Muscle of arm (tissue), 12 donors: ENCODE results near the gene KASH5. TPM values are rescaled to one million over a fixed set of nuclear protein-coding genes. Genes with fewer than 3 reads are reported as not detected.
"Not testable (repeated sequence)": the region's sequence is repeated elsewhere in the genome, so short reads cannot be mapped to it uniquely, and the experiment has no call there.

Source experiments
- DNase-seq: peaks from one replicate; pipeline ENCODE4 v3.0.0-alpha.2; 2013
- polyA plus RNA-seq, 12 donors: library from polyadenylated mRNA; unstranded; fragments of 120-200 nt; gene quantifications; one replicate each; pipeline ENCODE4 v1.2.1, GENCODE V29; 2013; ENCODE audit not compliant: insufficient read length in 12 of 12

Gene KASH5
- polyA plus RNA-seq, 12 donors = 0.26 TPM; not detected in 11

- peak; percentile 95 for DNase-seq
Measured at GRCh38 chr19:49361438-49362047, 26.5 kb upstream of the KASH5 start.

DNA sequence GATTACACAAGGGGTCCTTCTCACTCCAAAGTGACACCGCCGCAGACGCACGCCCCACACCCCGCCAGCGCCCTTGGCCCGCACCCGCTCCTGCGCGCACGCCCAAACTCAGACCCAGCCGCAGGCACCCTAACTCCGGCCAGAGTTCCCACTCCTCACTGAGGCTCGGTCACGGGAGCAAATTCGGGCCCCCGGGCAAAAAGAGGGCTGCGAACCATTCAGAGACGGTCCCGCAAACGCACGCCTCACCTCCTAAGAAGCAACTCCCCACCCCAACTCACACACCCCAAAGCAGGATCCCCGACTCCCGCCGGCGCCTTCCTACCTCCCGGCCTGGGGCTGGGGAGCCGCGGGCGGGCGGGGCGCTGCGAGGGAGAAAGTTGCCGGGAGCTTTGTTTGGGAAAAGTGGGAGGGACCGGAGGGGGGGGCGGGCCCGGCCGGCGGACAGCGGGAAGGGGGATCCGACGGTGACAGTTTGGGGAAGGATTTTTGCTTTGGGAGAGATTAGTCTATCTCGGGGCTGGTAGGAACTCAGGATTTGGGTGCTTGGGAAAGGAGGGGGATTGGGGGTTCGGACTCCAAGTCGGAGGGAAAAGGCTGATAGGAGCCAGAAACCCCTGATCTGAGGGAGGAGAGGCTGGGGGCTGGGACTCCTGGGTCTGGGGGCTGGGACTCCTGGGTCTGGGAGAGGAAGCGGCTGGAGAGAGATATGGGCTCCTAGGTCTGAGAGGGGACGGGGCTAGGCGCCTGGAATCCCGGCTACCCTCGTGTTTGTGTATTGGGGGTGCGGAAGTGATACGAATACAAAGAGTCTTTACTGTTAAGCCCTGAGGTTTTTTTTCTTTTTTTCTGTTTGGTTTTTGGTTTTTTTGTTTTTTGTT is 25.8 kb upstream of the KASH5 start, which contains the start of gene TEAD2:
TSS of gene TEAD2 (minus strand) at position 369 of the 881 bp plus-strand sequence. CDS start 2,341 bp downstream, outside the sequence.
- peak; percentile 86 for DNase-seq

DNA sequence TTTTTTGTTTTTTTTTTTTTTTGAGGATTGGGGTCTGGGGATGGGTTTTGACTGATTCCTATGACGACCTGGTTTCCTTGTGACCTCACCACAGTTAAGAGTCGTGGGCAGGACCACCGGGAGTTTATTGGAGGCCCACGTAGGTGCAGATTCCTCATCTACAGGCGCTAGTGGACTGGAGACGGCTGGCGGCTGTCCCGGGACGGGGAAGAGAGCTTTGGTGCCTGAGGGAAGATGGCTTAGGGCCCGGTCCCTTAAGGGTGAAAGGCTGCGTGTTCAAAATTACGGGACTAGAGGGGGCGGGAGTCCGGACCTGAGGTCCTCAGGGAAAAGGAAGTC is 25.2 kb upstream of the KASH5 start:
- DNase-seq = no peak

GRCh38 chr19:49363268-49364082 is 24.6 kb upstream of the KASH5 start, which contains the start of gene DKKL1:
Gene DKKL1 (plus strand): TSS chr19:49363877. CDS start chr19:49363999, 122 bp downstream.
- peak; percentile 96 for DNase-seq

DNA sequence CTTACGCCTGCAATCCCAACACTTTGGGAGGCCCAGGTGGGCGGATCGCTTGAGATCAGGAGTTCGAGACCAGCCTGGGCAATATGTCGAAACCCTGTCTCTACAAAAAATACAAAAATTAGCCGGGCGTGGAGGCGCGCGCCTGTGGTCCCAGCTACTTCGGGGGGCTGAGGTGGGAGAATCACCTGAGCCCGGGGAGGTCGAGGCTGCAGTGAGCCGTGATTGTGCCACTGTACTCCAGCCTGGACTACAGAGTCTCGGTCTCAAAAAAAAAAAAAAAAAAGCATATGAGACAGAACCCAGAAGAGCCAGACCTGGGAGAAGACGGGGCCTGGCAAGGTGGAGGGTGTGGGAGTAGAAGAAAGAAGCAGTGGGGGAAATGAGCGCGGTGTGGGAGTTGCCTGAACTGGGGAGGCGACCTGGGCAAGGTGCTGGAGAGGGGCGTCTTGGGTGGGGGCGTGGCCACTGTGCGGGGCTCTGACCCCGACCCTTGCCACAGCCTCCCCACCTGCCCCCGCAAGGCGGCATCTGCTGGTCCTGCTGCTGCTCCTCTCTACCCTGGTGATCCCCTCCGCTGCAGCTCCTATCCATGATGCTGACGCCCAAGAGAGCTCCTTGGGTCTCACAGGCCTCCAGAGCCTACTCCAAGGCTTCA is 23.8 kb upstream of the KASH5 start:
- no peak for DNase-seq

GRCh38 chr19:49366110-49366509 is 21.9 kb upstream of the KASH5 start:
- no peak for DNase-seq

- no peak for DNase-seq
Measured at GRCh38 chr19:49368711-49369358, 19.2 kb upstream of the KASH5 start.

- DNase-seq = no peak
Measured at GRCh38 chr19:49371184-49371583, 16.9 kb upstream of the KASH5 start.

GRCh38 chr19:49373174-49373573 is 14.9 kb upstream of the KASH5 start:
- DNase-seq = not testable (repeated sequence)

DNA sequence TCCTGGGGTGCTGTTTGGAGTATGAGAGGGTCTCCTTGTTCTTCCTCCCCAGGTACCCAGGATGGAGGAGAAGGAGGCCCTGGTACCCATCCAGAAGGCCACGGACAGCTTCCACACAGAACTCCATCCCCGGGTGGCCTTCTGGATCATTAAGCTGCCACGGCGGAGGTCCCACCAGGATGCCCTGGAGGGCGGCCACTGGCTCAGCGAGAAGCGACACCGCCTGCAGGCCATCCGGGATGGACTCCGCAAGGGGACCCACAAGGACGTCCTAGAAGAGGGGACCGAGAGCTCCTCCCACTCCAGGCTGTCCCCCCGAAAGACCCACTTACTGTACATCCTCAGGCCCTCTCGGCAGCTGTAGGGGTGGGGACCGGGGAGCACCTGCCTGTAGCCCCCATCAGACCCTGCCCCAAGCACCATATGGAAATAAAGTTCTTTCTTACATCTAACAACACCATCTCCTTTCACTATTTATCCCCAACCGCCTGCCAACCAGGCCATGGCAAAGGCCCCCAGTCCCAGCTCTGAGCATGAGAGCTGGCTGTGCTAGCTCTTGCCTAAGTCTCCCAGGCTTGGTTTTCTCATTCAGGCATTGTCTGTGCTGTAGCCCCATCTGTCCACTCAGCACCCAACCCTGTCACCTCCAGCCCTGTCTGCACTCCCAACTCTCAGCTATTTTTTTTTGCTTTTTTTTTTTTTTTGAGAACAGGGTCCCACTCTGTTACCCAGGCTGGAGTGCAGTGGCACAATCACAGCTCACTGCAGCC is 13.2 kb upstream of the KASH5 start:
- DNase-seq = no peak

- DNase-seq = no peak
Measured at GRCh38 chr19:49378512-49378911, 9.5 kb upstream of the KASH5 start.

GRCh38 chr19:49380391-49380790 is 7.7 kb upstream of the KASH5 start:
- no peak for DNase-seq

GRCh38 chr19:49382639-49383038 is 5.4 kb upstream of the KASH5 start:
- DNase-seq = no peak

GRCh38 chr19:49383599-49383998 is 4.5 kb upstream of the KASH5 start:
- DNase-seq = no peak

DNA sequence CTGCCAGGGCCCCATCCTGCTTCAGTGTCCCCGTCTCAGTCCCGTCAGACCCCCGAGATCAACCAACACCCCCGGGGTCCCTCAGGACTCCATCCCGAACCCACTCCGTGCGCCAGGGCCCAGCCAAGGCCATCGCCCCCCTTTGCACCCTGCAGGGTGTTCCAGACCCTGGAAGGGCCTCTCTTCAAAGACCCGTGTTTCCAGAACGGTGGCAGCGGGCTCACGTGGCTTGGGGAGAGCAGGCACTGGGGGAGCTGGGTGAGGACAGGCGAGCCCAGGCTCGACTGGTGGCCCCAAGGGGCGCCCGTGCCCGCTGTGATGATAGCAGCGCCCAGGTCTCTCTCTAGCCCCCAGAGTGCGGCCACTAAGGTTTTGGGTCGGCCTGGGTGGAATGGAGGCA is 1.4 kb downstream of the KASH5 start:
- no peak for DNase-seq

DNA sequence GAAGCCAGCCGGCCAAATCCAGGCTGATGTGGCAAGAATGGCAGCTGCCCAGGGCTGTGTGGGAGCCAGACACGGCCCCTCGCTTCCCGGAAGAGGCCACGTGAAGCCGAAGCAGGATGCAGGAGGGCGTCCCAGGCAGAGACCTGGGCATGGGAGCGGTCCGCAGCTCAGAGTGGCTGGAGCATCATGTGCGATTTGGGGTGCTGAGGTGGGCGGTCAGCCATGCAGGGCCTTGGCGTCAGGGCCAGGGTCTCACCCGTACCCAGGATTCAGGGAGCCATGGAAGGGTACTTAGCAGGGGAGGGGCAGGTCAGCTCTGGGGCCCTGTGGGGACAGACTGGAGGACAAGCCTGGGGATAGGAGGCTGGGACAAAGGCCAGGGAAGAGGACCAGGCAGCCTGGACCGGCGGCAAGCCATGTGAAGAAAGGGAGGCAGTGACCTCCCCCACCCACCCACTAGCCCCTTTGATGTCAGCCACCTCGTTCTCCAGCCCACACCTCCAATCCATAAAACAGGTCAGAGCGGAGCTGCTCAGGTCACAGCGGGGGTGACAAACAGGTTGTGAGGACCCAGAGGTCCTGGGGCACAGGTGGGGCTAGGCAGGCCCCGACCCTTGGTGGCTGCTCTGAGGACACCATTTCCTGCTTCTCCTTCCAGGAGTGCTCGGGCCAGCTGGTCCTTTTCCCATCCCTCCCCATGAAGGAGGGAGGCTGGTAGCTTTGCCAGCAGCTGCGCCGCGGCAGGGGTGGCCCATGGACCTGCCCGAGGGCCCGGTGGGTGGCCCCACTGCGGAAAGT is 2.3 kb downstream of the KASH5 start:
- DNase-seq = no peak

DNA sequence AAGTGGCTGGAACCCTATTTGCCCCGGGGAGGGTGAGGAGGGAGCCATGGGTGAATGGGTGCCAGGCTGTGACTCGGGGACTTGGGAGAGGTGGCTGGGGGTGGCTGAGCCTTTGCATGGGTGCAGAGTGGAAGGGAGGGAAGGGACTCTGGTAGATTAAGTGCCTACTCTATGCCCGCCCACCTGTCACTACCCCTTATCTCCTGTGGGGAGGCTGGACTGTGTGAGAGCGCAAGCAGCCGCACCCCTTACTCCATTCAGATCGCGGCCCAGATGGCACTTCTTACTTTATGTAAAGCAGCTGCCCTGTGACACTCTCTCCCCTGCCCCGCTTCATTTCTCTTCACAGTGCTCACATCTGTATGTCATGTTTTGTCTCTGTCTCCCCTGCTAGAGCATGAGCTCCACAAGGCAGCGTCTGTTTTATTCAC is 2.9 kb downstream of the KASH5 start:
- no peak for DNase-seq

GRCh38 chr19:49391581-49392399 is 3.7 kb downstream of the KASH5 start:
- peak; percentile 80 for DNase-seq

GRCh38 chr19:49393881-49394280 is 5.8 kb downstream of the KASH5 start:
- DNase-seq = no peak
